OCI-LY1 (cell line): ENCODE results near the gene SMYD2.

Experiments used
- H2AFZ ChIP-seq: fragments of 200-600 bp; sonication (generic), shearing (Covaris generic); 2 replicates; pipeline ENCODE4 v1.6.0; 2014; ENCODE audit warnings: antibody characterized with exemption, mild to moderate bottlenecking, low read length
- H3F3A ChIP-seq: fragments of 200-600 bp; sonication (generic), shearing (Covaris generic); 2 replicates; pipeline ENCODE4 v1.6.0; 2014; ENCODE audit warnings: mild to moderate bottlenecking, antibody characterized with exemption, low read length, moderate library complexity; ENCODE audit not compliant: insufficient read depth
- H3K27ac ChIP-seq: fragments of 200-600 bp; sonication (generic); 2 replicates; pipeline ENCODE4 v1.5.1; 2014; ENCODE audit warnings: low read length, mixed run types, mild to moderate bottlenecking, low read depth; ENCODE audit not compliant: poor library complexity, severe bottlenecking
- H3K27me3 ChIP-seq: fragments of 200-600 bp; sonication (generic); 2 replicates; pipeline ENCODE4 v1.6.0; 2014; ENCODE audit warnings: antibody characterized with exemption, mild to moderate bottlenecking, low read length, moderate library complexity; ENCODE audit not compliant: insufficient read depth
- H3K36me3 ChIP-seq: fragments of 200-600 bp; sonication (generic); 2 replicates; pipeline ENCODE4 v1.6.1; 2014; ENCODE audit warnings: mild to moderate bottlenecking, antibody characterized with exemption, low read length, moderate library complexity, mixed read lengths; ENCODE audit not compliant: insufficient read depth
- H3K4me1 ChIP-seq: fragments of 200-600 bp; sonication (generic); 2 replicates; pipeline ENCODE4 v1.5.1; 2014; ENCODE audit warnings: mild to moderate bottlenecking, low read length, moderate library complexity; ENCODE audit not compliant: insufficient read depth, severe bottlenecking
- H3K4me2 ChIP-seq: fragments of 200-600 bp; sonication (generic), shearing (Covaris generic); 2 replicates; pipeline ENCODE4 v1.6.1; 2014; ENCODE audit warnings: low read length
- H3K4me3 ChIP-seq: fragments of 200-600 bp; sonication (generic); 2 replicates; pipeline ENCODE4 v1.5.1; 2014; ENCODE audit warnings: low read length, low read depth, mild to moderate bottlenecking, mixed read lengths; ENCODE audit not compliant: poor library complexity, severe bottlenecking
- H3K79me2 ChIP-seq: fragments of 200-600 bp; shearing (Covaris generic); 2 replicates; pipeline ENCODE4 v1.6.1; 2016; ENCODE audit warnings: mixed run types, low read length, mixed read lengths; ENCODE audit not compliant: insufficient read depth
- H3K9ac ChIP-seq: fragments of 200-600 bp; sonication (generic), shearing (Covaris generic); 2 replicates; pipeline ENCODE4 v1.6.1; 2014; ENCODE audit warnings: mild to moderate bottlenecking, low read length, mixed read lengths
- H3K9me2 ChIP-seq: fragments of 200-600 bp; sonication (generic), shearing (Covaris generic); 2 replicates; pipeline ENCODE4 v1.6.1; 2014; ENCODE audit warnings: low read depth, mild to moderate bottlenecking, low read length, mixed read lengths
- H3K9me3 ChIP-seq: fragments of 200-600 bp; shearing (Covaris generic); 2 replicates; pipeline ENCODE4 v1.6.1; 2014; ENCODE audit warnings: low read length, mixed read lengths
- H4K20me1 ChIP-seq: fragments of 200-600 bp; sonication (generic), shearing (Covaris generic); 2 replicates; pipeline ENCODE4 v1.6.0; 2016; ENCODE audit warnings: mild to moderate bottlenecking, low read length; ENCODE audit not compliant: insufficient read depth
- CTCF ChIP-seq: fragments of 200-600 bp; sonication (generic), shearing (Covaris generic); IDR thresholded peaks from 2 replicates; pipeline ENCODE4 v1.5.1; 2017; ENCODE audit warnings: mild to moderate bottlenecking, antibody characterized with exemption, low read length, moderate library complexity, mixed read lengths
- EZH2 ChIP-seq: fragments of 200-600 bp; sonication (generic), shearing (Covaris generic); IDR thresholded peaks from 2 replicates; pipeline ENCODE4 v1.8.0; 2017; ENCODE audit warnings: borderline replicate concordance, mixed run types, mild to moderate bottlenecking, antibody characterized with exemption, low read length, moderate library complexity, mixed read lengths

SMYD2 gene

GRCh38 chr1:214312530-214313051 lies 31.6 kb downstream of the SMYD2 start:
- no peaks in the 10 kb centered on the region for H3K36me3 ChIP-seq
- H3F3A ChIP-seq: no peaks in the 10 kb centered on the region
- no peak overlapping the region for H2AFZ ChIP-seq
- no peaks in the 10 kb centered on the region for H3K4me1 ChIP-seq
- H3K27me3 ChIP-seq: no peaks in the 10 kb centered on the region
- no peaks in the 10 kb centered on the region for H3K9me2 ChIP-seq
- no peak for TF ChIP-seq EZH2
- TF ChIP-seq CTCF: no peak
- H3K9ac ChIP-seq: no peak overlapping the region
- no peak overlapping the region for H3K4me2 ChIP-seq
- no peaks in the 10 kb centered on the region for H3K9me3 ChIP-seq
- H3K4me3 ChIP-seq: no peak overlapping the region
- no peak overlapping the region for H3K27ac ChIP-seq
- H4K20me1 ChIP-seq: no peaks in the 10 kb centered on the region
- H3K79me2 ChIP-seq: no peaks in the 10 kb centered on the region

- Histone ChIP-seq H4K20me1 (no peaks in the 10 kb centered on the region), H3K36me3 (0 out of 2 replicates have a peak, but pooled peaks cover 4% of the 10 kb centered on the region), H3K9me3 (no peaks in the 10 kb centered on the region), H3K9ac (no peak overlapping the region), H3K4me2 (no peak overlapping the region), H3K27me3 (no peaks in the 10 kb centered on the region), H3K27ac (no peak overlapping the region), H3K9me2 (no peaks in the 10 kb centered on the region), H2AFZ (no peak overlapping the region), H3K4me1 (no peaks in the 10 kb centered on the region), H3F3A (no peaks in the 10 kb centered on the region), H3K4me3 (no peak overlapping the region), H3K79me2 (no peaks in the 10 kb centered on the region)
- TF ChIP-seq CTCF (no peak), EZH2 (no peak)
Measured at GRCh38 chr1:214314178-214314843, 33.4 kb downstream of the SMYD2 start.

GRCh38 chr1:214316593-214316992 lies 35.6 kb downstream of the SMYD2 start:
- no peak overlapping the region for H2AFZ ChIP-seq
- TF ChIP-seq EZH2 (no peak), CTCF (no peak)
- no peak overlapping the region for H3K9ac ChIP-seq
- no peaks in the 10 kb centered on the region for H3K79me2 ChIP-seq
- H3K4me1 ChIP-seq: no peaks in the 10 kb centered on the region
- H3K36me3 ChIP-seq: 0 out of 2 replicates have a peak, but pooled peaks cover 4% of the 10 kb centered on the region
- no peaks in the 10 kb centered on the region for H4K20me1 ChIP-seq
- H3K9me3 ChIP-seq: no peaks in the 10 kb centered on the region
- H3K4me2 ChIP-seq: no peak overlapping the region
- H3K27me3 ChIP-seq: no peaks in the 10 kb centered on the region
- H3K27ac ChIP-seq: no peak overlapping the region
- H3K4me3 ChIP-seq: no peak overlapping the region
- H3F3A ChIP-seq: no peaks in the 10 kb centered on the region
- no peaks in the 10 kb centered on the region for H3K9me2 ChIP-seq
